ENCODE measurements around the gene RNF166.

RNF166 gene

GRCh38 chr16:88706229-88706964 lies at the start of gene RNF166, which contains the start of gene CTU2:
TSS of gene RNF166 (minus strand) at chr16:88706408. CDS start at chr16:88706325, 83 bp downstream.
TSS of gene CTU2 (plus strand) at chr16:88706503. CDS start at chr16:88706531, 28 bp downstream.
- no peak for FAIRE-seq

- FAIRE-seq: no peak
These were observed 48.9 kb upstream of the RNF166 start for GRCh38 chr16:88754912-88755744.

GRCh38 chr16:88754109-88754911 lies 48.1 kb upstream of the RNF166 start:
- no peak for FAIRE-seq

- FAIRE-seq: no peak
These were observed 47.4 kb upstream of the RNF166 start for GRCh38 chr16:88753602-88754001.

GRCh38 chr16:88753191-88753590 lies 47.0 kb upstream of the RNF166 start:
- no peak for FAIRE-seq

GRCh38 chr16:88752386-88753002 lies 46.3 kb upstream of the RNF166 start:
- no peak for FAIRE-seq

GRCh38 chr16:88750854-88751253 lies 44.6 kb upstream of the RNF166 start:
- no peak for FAIRE-seq

GRCh38 chr16:88749358-88749757 lies 43.1 kb upstream of the RNF166 start:
- no peak for FAIRE-seq

- FAIRE-seq: no peak
These were observed 42.2 kb upstream of the RNF166 start for GRCh38 chr16:88748364-88748763.

GRCh38 chr16:88747588-88748301 lies 41.5 kb upstream of the RNF166 start:
- FAIRE-seq: no peak

- no peak for FAIRE-seq
These were observed 40.3 kb upstream of the RNF166 start for GRCh38 chr16:88746506-88746905.

GRCh38 chr16:88744577-88745521 lies 38.6 kb upstream of the RNF166 start:
- no peak for FAIRE-seq

- no peak for FAIRE-seq
These were observed 37.7 kb upstream of the RNF166 start for GRCh38 chr16:88743693-88744576.

GRCh38 chr16:88742896-88743605 lies 36.8 kb upstream of the RNF166 start:
- no peak for FAIRE-seq

- FAIRE-seq: no peak
These were observed 35.2 kb upstream of the RNF166 start for GRCh38 chr16:88741368-88741767.

- no peak for FAIRE-seq
These were observed 34.5 kb upstream of the RNF166 start for GRCh38 chr16:88740727-88741055.

- FAIRE-seq: no peak
These were observed 33.9 kb upstream of the RNF166 start for GRCh38 chr16:88739977-88740726.

Measured in endometrium (tissue), 2 donors.